Suprapubic skin (tissue), 2 donors: Measurements from ENCODE around the gene ELOVL3.

Experiments used
- EP300 ChIP-seq: sonication (generic); formaldehyde crosslinking; IDR thresholded peaks from one replicate; pipeline ENCODE4 v1.6.1; 2017; ENCODE audit warnings: antibody characterized with exemption
- POLR2A ChIP-seq, 2 donors: fragments of 450-650 bp; IDR thresholded peaks; one replicate each; pipeline ENCODE4 v1.6.1; 2017; ENCODE audit warnings: antibody characterized with exemption in 2 of 2, mild to moderate bottlenecking in 2 of 2, moderate library complexity in 2 of 2

GRCh38 chr10:102231357-102232318 lies 5.5 kb downstream of the ELOVL3 start:
- TF ChIP-seq POLR2A (IDR thresholded peaks at IDR 0.05) (no peak), EP300 (no peak)
